SU-DHL-6 (cell line): ENCODE data around the gene DLG3.

Experiments
- H2AFZ ChIP-seq: fragments of 200-600 bp; sonication (generic); 2 replicates; pipeline ENCODE4 v1.6.1; 2014; ENCODE audit warnings: low read depth, mild to moderate bottlenecking, moderate library complexity, mixed read lengths, antibody characterized with exemption, low read length; ENCODE audit not compliant: severe bottlenecking
- H3F3A ChIP-seq: fragments of 200-600 bp; shearing (Covaris generic); 2 replicates; pipeline ENCODE4 v1.6.0; 2016; ENCODE audit warnings: antibody characterized with exemption, mild to moderate bottlenecking; ENCODE audit not compliant: insufficient read depth
- H3K27ac ChIP-seq: fragments of 200-600 bp; sonication (generic); 2 replicates; pipeline ENCODE4 v1.5.1; 2016; ENCODE audit warnings: low read depth, mild to moderate bottlenecking, low read length, moderate library complexity, mixed read lengths
- H3K27me3 ChIP-seq: fragments of 200-600 bp; sonication (generic), shearing (Covaris generic); 2 replicates; pipeline ENCODE4 v1.6.0; 2014; ENCODE audit warnings: mild to moderate bottlenecking, low read length
- H3K36me3 ChIP-seq: fragments of 200-600 bp; sonication (generic); 2 replicates; pipeline ENCODE4 v1.6.1; 2014; ENCODE audit warnings: mild to moderate bottlenecking, low read length, mixed read lengths
- H3K4me2 ChIP-seq: fragments of 300-600, 200-600 bp; shearing (Covaris generic), sonication (generic); 2 replicates; pipeline ENCODE4 v1.6.0; 2014; ENCODE audit warnings: low read length, low read depth, mild to moderate bottlenecking; ENCODE audit not compliant: poor library complexity, severe bottlenecking
- H3K4me3 ChIP-seq: fragments of 200-600 bp; sonication (generic); 2 replicates; pipeline ENCODE4 v1.5.1; 2014; ENCODE audit warnings: antibody characterized with exemption, low read length, mild to moderate bottlenecking, mixed read lengths; ENCODE audit not compliant: insufficient read depth, poor library complexity, severe bottlenecking
- H3K79me2 ChIP-seq: fragments of 200-600 bp; sonication (generic); 2 replicates; pipeline ENCODE4 v1.6.1; 2014; ENCODE audit warnings: mild to moderate bottlenecking, low read length, moderate library complexity; ENCODE audit not compliant: insufficient read depth
- H3K9ac ChIP-seq: fragments of 200-600 bp; sonication (generic); 2 replicates; pipeline ENCODE4 v1.7.0; 2014; ENCODE audit warnings: mild to moderate bottlenecking, low read length
- H3K9me2 ChIP-seq: fragments of 200-600 bp; sonication (generic); replicated peaks from 2 replicates; pipeline ENCODE4 v1.6.1; 2014; ENCODE audit warnings: low read length; ENCODE audit not compliant: insufficient read depth
- H3K9me3 ChIP-seq: fragments of 200-600 bp; sonication (generic); 2 replicates; pipeline ENCODE4 v1.6.1; 2014; ENCODE audit warnings: low read length, mixed read lengths; ENCODE audit not compliant: insufficient read depth
- H4K20me1 ChIP-seq: fragments of 200-600 bp; sonication (generic); 2 replicates; pipeline ENCODE4 v1.6.1; 2014; ENCODE audit warnings: low read depth, mild to moderate bottlenecking, antibody characterized with exemption, low read length, moderate library complexity, mixed read lengths
- CTCF ChIP-seq: fragments of 200-600 bp; sonication (generic); IDR thresholded peaks from one replicate; pipeline ENCODE4 v1.5.1; 2017; ENCODE audit warnings: antibody characterized with exemption, mild to moderate bottlenecking, low read length, moderate library complexity; ENCODE audit not compliant: insufficient read depth, poor library complexity, severe bottlenecking
- EZH2phosphoT487 ChIP-seq: fragments of 200-600 bp; sonication (generic), shearing (Covaris generic); conservative IDR thresholded peaks from 2 replicates; pipeline ENCODE4 v1.6.1; 2018; ENCODE audit warnings: mild to moderate bottlenecking, antibody characterized with exemption, low read length, moderate library complexity, mixed read lengths

DLG3 gene

DNA sequence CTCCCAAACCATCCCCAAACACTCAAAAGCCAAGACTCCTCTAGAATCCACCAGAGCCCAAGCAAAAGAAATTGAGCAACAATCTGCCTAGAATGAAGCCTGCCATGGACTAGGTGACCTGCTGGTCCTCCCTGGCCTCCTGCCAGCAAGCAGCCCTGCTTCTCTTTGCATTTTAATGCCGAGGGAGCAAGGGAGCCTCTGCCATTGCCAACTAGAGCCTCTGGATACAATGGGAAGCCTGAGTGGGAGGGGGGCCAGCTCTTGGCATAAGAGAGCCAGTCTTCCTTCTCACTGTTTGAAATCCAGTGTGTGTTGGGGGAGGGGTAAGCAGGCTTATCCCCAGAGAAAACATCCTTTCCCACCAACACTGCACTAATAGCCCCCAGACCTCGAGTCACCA lies 23.0 kb upstream of the DLG3 start:
- H3K9ac ChIP-seq, result no peak overlapping the region
- TF ChIP-seq CTCF (no peak), EZH2phosphoT487 (no peak)
- no peaks in the 10 kb centered on the region for H3K27me3 ChIP-seq
- no peaks in the 10 kb centered on the region for H3K9me2 ChIP-seq
- no peak overlapping the region for H3K4me3 ChIP-seq
- H3K27ac ChIP-seq, result no peak overlapping the region
- H4K20me1 ChIP-seq, result no peaks in the 10 kb centered on the region
- no peaks in the 10 kb centered on the region for H3K36me3 ChIP-seq
- H2AFZ ChIP-seq, result no peak overlapping the region
- H3K9me3 ChIP-seq, result no peaks in the 10 kb centered on the region
- no peak overlapping the region for H3K4me2 ChIP-seq
- H3K79me2 ChIP-seq, result no peaks in the 10 kb centered on the region
- no peaks in the 10 kb centered on the region for H3F3A ChIP-seq

DNA sequence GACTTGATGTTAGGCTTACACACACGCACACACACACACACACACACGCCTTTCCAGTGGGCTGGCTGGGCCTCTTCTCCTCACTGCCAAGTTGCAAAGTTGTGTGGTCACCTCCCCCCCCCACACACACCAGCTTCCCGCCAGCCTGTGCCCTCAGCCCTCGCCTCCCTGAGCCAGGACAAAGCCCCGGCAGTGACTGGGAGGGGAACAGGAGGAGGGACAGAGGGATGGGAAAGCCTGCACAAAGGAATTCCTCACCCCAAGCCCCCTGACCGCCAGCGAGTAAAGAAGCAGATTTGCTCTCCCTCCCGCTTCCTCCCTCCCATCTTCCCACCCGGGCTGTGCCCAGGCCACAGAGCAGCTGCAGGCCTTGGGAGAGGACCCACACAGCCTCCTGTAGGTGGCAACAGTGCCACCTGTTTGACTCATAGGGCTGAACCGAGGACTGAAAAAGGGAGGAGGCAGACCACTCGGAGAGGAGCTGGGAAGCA lies 21.7 kb upstream of the DLG3 start, which contains the start of gene GDPD2:
GDPD2 (plus strand) TSS at position 464 of the 491 bp plus-strand sequence. CDS start 1,671 bp downstream, outside the sequence.
- no peaks in the 10 kb centered on the region for H4K20me1 ChIP-seq
- no peak within 1 kb of the TSS for H2AFZ ChIP-seq
- no peaks in the 10 kb centered on the region for H3K36me3 ChIP-seq
- no peak within 1 kb of the TSS for H3K27ac ChIP-seq
- no peak within 1 kb of the TSS for H3K4me2 ChIP-seq
- no peaks in the 10 kb centered on the region for H3K79me2 ChIP-seq
- TF ChIP-seq EZH2phosphoT487, result no peak
- no peak for TF ChIP-seq CTCF
- no peaks in the 10 kb centered on the region for H3K9me3 ChIP-seq
- no peaks in the 10 kb centered on the region for H3K9me2 ChIP-seq
- H3F3A ChIP-seq, result no peaks in the 10 kb centered on the region
- no peak within 1 kb of the TSS for H3K4me3 ChIP-seq
- H3K9ac ChIP-seq, result no peak within 1 kb of the TSS
- H3K27me3 ChIP-seq, result no peaks in the 10 kb centered on the region

GRCh38 chrX:70423936-70424675 lies 20.5 kb upstream of the DLG3 start:
- Histone ChIP-seq H3K36me3 (no peaks in the 10 kb centered on the region), H3K4me2 (no peak overlapping the region), H4K20me1 (no peaks in the 10 kb centered on the region), H3K79me2 (no peaks in the 10 kb centered on the region), H2AFZ (no peak overlapping the region), H3K27me3 (no peaks in the 10 kb centered on the region), H3K9ac (no peak overlapping the region), H3F3A (no peaks in the 10 kb centered on the region), H3K9me2 (no peaks in the 10 kb centered on the region), H3K4me3 (no peak overlapping the region), H3K27ac (no peak overlapping the region), H3K9me3 (no peaks in the 10 kb centered on the region)
- TF ChIP-seq CTCF, result no peak
